ENCODE measurements around the gene ARHGEF40. TPM values are rescaled to one million over a fixed set of nuclear protein-coding genes. Genes with fewer than 3 reads are reported as not detected.

ARHGEF40 gene
- total RNA-seq, 2 experiments from 2014 or later, result 0.09 TPM; not detected in 1

- H3K36me3 Mint-ChIP-seq, result no peaks in the 10 kb centered on the region
- no peak overlapping the region for H3K4me3 Mint-ChIP-seq
- ATAC-seq (no peak), DNase-seq (no peak)
- peaks cover 7% of the 10 kb centered on the region for H3K27me3 Mint-ChIP-seq
- CTCF ChIA-PET, result interaction anchor here (1.0 to 11.6 kb wide), 27 partner anchors 9 to 122 kb away, joined by 3 to 339 read pairs (median 6); partner anchors contain the start of genes ARHGEF40, NDRG2, RNASE13 and RNASE8
- H3K27ac Mint-ChIP-seq, result no peak overlapping the region
- no peaks in the 10 kb centered on the region for H3K9me3 Mint-ChIP-seq (ENCODE audit: low read depth)
- H3K4me1 Mint-ChIP-seq, result peaks cover 14% of the 10 kb centered on the region
Measured at GRCh38 chr14:21093018-21093417, 22.9 kb downstream of the ARHGEF40 start.

GRCh38 chr14:21093769-21094681, 23.9 kb downstream of the ARHGEF40 start:
- CTCF ChIA-PET, result interaction anchor here (1.3 to 11.6 kb wide), 9 partner anchors 11 to 123 kb away, joined by 5 to 339 read pairs (median 13); partner anchors contain the start of genes ARHGEF40 and TMEM253
- Mint-ChIP-seq H3K36me3 (peaks cover 2% of the 10 kb centered on the region), H3K4me3 (no peak overlapping the region), H3K27me3 (peaks cover 11% of the 10 kb centered on the region), H3K9me3 (ENCODE audit: low read depth) (no peaks in the 10 kb centered on the region), H3K27ac (no peak overlapping the region), H3K4me1 (peaks cover 12% of the 10 kb centered on the region)
- ATAC-seq (no peak), DNase-seq (no peak)

- CTCF ChIA-PET, result interaction anchor here (0.7 to 11.6 kb wide), 8 partner anchors 10 to 125 kb away, joined by 3 to 339 read pairs (median 7); partner anchors contain the start of gene TMEM253
- Mint-ChIP-seq H3K27ac (no peak overlapping the region), H3K27me3 (peaks cover 21% of the 10 kb centered on the region), H3K4me3 (no peak overlapping the region), H3K36me3 (peaks cover 2% of the 10 kb centered on the region), H3K4me1 (peaks cover 21% of the 10 kb centered on the region), H3K9me3 (ENCODE audit: low read depth) (no peaks in the 10 kb centered on the region)
- DNase-seq (no peak), ATAC-seq (no peak)
Measured at GRCh38 chr14:21095430-21096205, 25.5 kb downstream of the ARHGEF40 start.

DNA sequence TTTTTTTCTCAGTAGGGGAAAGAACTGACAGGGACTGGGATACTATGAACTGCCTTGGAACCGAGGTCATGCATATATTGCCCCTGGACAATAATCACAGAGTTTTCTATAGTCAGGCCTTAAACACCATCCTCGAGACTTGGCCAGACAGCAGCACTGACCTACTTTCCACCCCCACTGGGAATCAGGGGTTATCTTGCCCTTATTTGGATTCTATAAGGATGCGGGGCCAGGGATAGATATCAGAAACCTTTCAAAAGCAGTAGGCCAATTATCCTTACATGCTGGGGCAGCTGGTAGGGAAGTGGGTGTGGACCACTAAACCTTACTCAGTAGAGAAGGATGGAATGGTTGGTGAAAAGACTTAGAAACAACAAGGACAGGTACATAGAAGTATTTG, 26.3 kb downstream of the ARHGEF40 start:
- no peak for ATAC-seq
- peaks cover 21% of the 10 kb centered on the region for H3K27me3 Mint-ChIP-seq
- H3K27ac Mint-ChIP-seq, result no peak overlapping the region
- no peak overlapping the region for H3K4me3 Mint-ChIP-seq
- peaks cover 2% of the 10 kb centered on the region for H3K36me3 Mint-ChIP-seq
- CTCF ChIA-PET, result interaction anchor here (1.1 to 11.6 kb wide), 7 partner anchors 9 to 126 kb away, joined by 3 to 339 read pairs (median 9); partner anchors contain the start of genes ARHGEF40 and TMEM253
- H3K9me3 Mint-ChIP-seq (ENCODE audit: low read depth), result no peaks in the 10 kb centered on the region
- H3K4me1 Mint-ChIP-seq, result peaks cover 22% of the 10 kb centered on the region
- DNase-seq, result no peak

GRCh38 chr14:21096978-21097635, 27.0 kb downstream of the ARHGEF40 start:
- no peak for DNase-seq
- Mint-ChIP-seq H3K36me3 (peaks cover 2% of the 10 kb centered on the region), H3K4me1 (peaks cover 29% of the 10 kb centered on the region), H3K27me3 (peaks cover 21% of the 10 kb centered on the region), H3K9me3 (ENCODE audit: low read depth) (no peaks in the 10 kb centered on the region), H3K4me3 (peak overlapping the region; percentile 15), H3K27ac (no peak overlapping the region)
- CTCF ChIA-PET, result interaction anchor here (1.0 to 11.6 kb wide), 8 partner anchors 8 to 126 kb away, joined by 3 to 339 read pairs (median 6); partner anchors contain the start of genes ARHGEF40 and TMEM253
- ATAC-seq, result no peak

DNA sequence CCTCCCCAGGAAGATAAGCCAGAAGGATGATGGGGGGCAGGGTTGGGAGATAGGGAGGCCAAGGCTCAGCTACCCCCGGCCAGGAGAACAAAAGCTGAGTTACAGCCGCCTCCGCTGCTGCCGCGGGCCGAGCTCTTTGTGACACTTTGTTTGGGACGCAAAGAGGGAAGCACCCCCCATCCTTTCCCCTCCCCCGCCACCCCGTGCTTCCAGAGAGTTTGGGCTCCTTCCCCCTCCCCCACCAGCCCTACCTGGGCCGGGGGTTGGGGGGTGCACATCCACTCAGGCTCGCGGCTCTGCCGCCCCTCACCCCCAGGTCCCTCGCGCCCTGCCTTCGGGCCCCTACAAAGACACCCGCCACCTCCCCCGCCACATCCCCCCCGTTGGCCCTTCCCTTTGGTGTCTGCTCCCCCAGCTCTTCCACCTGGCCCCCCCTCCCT, 27.6 kb downstream of the ARHGEF40 start:
- H3K36me3 Mint-ChIP-seq, result peaks cover 2% of the 10 kb centered on the region
- H3K4me1 Mint-ChIP-seq, result peaks cover 31% of the 10 kb centered on the region
- no peaks in the 10 kb centered on the region for H3K9me3 Mint-ChIP-seq (ENCODE audit: low read depth)
- ATAC-seq (no peak), DNase-seq (no peak)
- H3K27me3 Mint-ChIP-seq, result peaks cover 21% of the 10 kb centered on the region
- CTCF ChIA-PET, result interaction anchor here (1.0 to 7.8 kb wide), 6 partner anchors 10 to 92 kb away, joined by 3 to 170 read pairs (median 6); partner anchors contain the start of gene ARHGEF40
- no peak overlapping the region for H3K4me3 Mint-ChIP-seq
- H3K27ac Mint-ChIP-seq, result no peak overlapping the region

- Mint-ChIP-seq H3K4me1 (peaks cover 34% of the 10 kb centered on the region), H3K27me3 (peaks cover 21% of the 10 kb centered on the region), H3K36me3 (peaks cover 2% of the 10 kb centered on the region), H3K4me3 (peak within 1 kb of the TSS; percentile 73), H3K27ac (peak within 1 kb of the TSS; percentile 8), H3K9me3 (ENCODE audit: low read depth) (no peaks in the 10 kb centered on the region)
- peak; percentile 56 for ATAC-seq
- no peak for DNase-seq
- CTCF ChIA-PET, result interaction anchor here (0.6 to 7.8 kb wide), 6 partner anchors 9 to 83 kb away, joined by 3 to 170 read pairs (median 6); partner anchors contain the start of gene ARHGEF40
Measured at GRCh38 chr14:21098076-21098891, 28.2 kb downstream of the ARHGEF40 start, which contains the start of gene ZNF219. Gene ZNF219, minus strand, starts transcription at chr14:21098655. Its CDS starts 5,064 bp downstream, at chr14:21093591.

DNA sequence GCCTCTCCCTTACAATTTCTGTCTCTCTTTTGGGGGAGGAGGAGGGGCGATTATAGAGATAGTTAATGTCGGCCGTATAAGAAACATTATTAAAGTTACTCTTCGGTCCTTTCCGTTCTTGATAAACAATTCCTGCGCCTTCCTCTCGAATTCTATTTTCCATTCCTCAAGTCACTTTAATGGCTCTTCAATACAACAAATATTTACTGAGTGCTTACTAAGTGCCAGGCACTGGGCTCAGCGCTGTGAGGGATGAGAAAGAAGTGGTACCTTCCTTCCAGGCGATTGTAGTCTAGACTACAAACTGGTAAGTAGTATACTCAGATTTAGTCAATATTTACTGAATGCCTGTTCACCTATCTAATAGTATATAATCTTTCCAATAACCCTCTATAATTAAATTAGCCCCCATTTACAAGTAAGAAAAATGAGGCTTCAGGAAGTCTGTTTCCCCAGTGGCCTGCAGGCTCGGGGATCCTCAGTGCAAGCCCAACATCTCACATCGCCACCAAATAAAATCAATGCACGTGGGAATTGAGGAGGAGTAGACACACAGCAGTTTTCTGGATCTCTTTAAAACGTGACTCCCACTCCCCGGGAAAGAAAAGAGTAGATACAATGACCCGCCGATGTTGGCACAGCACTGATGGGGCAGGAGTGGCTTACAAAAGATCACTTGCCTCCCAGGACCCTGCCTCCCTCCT, 28.9 kb downstream of the ARHGEF40 start:
- peak overlapping the region; percentile 8 for H3K27ac Mint-ChIP-seq
- H3K27me3 Mint-ChIP-seq, result peaks cover 21% of the 10 kb centered on the region
- peak overlapping the region; percentile 73 for H3K4me3 Mint-ChIP-seq
- no peaks in the 10 kb centered on the region for H3K9me3 Mint-ChIP-seq (ENCODE audit: low read depth)
- H3K36me3 Mint-ChIP-seq, result peaks cover 4% of the 10 kb centered on the region
- CTCF ChIA-PET, result interaction anchor here (0.6 to 12.5 kb wide), 6 partner anchors 8 to 84 kb away, joined by 5 to 339 read pairs (median 57); no protein-coding TSS in a partner anchor
- no peak for ATAC-seq
- no peak for DNase-seq
- peaks cover 36% of the 10 kb centered on the region for H3K4me1 Mint-ChIP-seq

DNA sequence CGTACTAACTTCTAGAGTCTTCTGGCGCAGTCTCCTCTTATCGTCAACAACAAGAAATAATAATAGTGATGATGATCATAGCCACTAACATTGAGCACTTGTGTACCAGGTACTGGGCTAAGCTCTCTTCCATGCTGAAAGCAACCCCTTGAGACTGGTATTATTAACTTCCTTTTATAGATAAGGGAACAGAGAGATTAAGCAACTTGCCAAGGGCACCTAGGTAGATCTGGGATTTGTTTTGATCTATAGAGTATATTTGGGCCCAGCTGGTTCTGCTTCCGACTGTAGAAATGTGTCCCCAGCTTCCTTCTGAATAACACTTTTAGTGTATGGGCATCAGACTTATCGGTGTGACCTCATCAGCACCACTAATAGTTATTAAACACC, 29.5 kb downstream of the ARHGEF40 start:
- Mint-ChIP-seq H3K27ac (no peak overlapping the region), H3K27me3 (peaks cover 21% of the 10 kb centered on the region), H3K4me3 (peak overlapping the region; percentile 73), H3K9me3 (ENCODE audit: low read depth) (no peaks in the 10 kb centered on the region), H3K4me1 (peaks cover 38% of the 10 kb centered on the region), H3K36me3 (peaks cover 4% of the 10 kb centered on the region)
- ATAC-seq, result no peak
- DNase-seq, result no peak
- CTCF ChIA-PET, result interaction anchor here (1.0 to 12.5 kb wide), 3 partner anchors 8 to 84 kb away, joined by 5 to 339 read pairs (median 109); no protein-coding TSS in a partner anchor

DNA sequence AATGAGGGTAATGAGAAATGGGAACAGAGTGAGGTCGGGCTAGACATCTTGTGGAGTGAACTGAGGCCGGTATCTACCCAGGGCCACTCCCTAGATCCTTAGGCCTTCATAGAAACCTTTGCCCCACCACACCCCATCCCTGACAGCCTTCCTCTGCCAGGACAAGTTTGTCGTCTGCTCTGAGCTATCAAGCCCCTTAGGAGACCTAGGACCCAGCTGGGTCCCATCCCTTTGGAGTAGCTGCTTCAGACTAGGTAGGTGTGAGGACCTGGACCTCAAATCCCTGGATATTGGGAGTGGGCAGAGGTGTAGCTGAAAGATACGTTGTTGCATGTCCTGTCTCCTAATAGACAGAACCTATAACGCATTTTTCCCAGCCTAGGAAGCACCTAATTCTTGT, 30.8 kb downstream of the ARHGEF40 start, which contains the start of gene TMEM253:
TMEM253 (plus strand) TSS at position 136 of the 400 bp plus-strand sequence. CDS start 278 bp downstream, outside the sequence.
- Mint-ChIP-seq H3K27ac (peak within 1 kb of the TSS; percentile 98), H3K4me1 (peaks cover 44% of the 10 kb centered on the region), H3K9me3 (ENCODE audit: low read depth) (no peaks in the 10 kb centered on the region), H3K4me3 (peak within 1 kb of the TSS; percentile 73), H3K27me3 (peaks cover 21% of the 10 kb centered on the region), H3K36me3 (peaks cover 4% of the 10 kb centered on the region)
- no peak for ATAC-seq
- CTCF ChIA-PET, result interaction anchor here (0.6 to 12.5 kb wide), 7 partner anchors 10 to 129 kb away, joined by 3 to 339 read pairs (median 4); no protein-coding TSS in a partner anchor
- DNase-seq, result no peak

DNA sequence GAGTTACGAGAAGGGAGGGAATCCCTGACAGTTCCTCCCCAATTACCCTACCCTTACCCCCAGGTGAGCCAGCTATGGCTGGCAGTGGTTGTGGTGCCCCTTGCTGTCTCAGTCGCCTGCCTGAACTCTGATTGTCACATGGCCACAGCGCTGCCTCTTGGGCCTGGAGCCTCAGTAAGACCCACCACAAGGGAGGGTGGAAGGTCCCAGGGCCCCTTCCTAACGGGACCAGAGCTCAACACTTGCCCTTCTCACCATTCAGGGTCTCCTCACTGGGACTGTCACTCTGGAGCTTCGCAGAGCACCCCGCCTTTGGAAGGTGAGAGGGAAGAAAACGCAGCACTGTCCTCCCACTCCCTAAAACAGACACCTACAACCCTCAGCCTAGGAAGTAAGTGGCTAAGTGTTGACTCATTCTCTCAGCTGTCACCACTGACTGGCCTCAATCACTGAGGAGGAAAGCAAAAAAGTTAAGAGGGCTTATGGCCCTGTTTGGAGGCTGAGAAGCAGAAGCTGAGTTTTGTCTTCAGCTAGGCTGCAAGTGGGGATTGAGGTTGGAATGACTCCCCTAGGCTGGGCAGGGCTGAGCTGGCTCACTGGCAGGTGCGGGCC, 31.8 kb downstream of the ARHGEF40 start:
- no peak for ATAC-seq
- Mint-ChIP-seq H3K27ac (peak overlapping the region; percentile 98), H3K4me1 (peaks cover 51% of the 10 kb centered on the region), H3K4me3 (peak overlapping the region; percentile 97), H3K9me3 (ENCODE audit: low read depth) (no peaks in the 10 kb centered on the region), H3K36me3 (peaks cover 4% of the 10 kb centered on the region), H3K27me3 (peaks cover 19% of the 10 kb centered on the region)
- no peak for DNase-seq
- CTCF ChIA-PET, result interaction anchor here (1.0 to 12.5 kb wide), 9 partner anchors 11 to 130 kb away, joined by 3 to 339 read pairs (median 4); partner anchors contain the start of gene ARHGEF40
